WTC11 (cell line): Measurements from ENCODE around the gene MOBP.

Source experiments
- CTCF ChIP-seq: fragments of 200-600 bp; IDR thresholded peaks from 2 replicates; pipeline ENCODE4 v1.8.0; 2022; ENCODE audit warnings: antibody characterized with exemption
- FOXJ3 ChIP-seq: sonication (generic); formaldehyde crosslinking; IDR thresholded peaks from 2 replicates; pipeline ENCODE4 v1.9.0; 2021; ENCODE audit warnings: missing genetic modification reagents, mild to moderate bottlenecking, borderline replicate concordance
- NR2C2 ChIP-seq: sonication (generic); formaldehyde crosslinking; IDR thresholded peaks from 2 replicates; pipeline ENCODE4 v1.8.0; 2022; ENCODE audit warnings: mild to moderate bottlenecking, missing genetic modification reagents
- USF2 ChIP-seq: sonication (generic); formaldehyde crosslinking; IDR thresholded peaks from 2 replicates; pipeline ENCODE4 v1.8.1; 2023; ENCODE audit warnings: mild to moderate bottlenecking, missing genetic modification reagents, moderate library complexity

- no peak for TF ChIP-seq CTCF
- no peak for TF ChIP-seq USF2 (CRISPR knock-in tag)
- TF ChIP-seq FOXJ3 (CRISPR knock-in tag): no peak
- TF ChIP-seq NR2C2 (CRISPR knock-in tag): no peak
Observed at GRCh38 chr3:39542588-39542988, 75.1 kb downstream of the MOBP start.
